Stimulated activated CD4-positive, alpha-beta T cell treated with anti-CD3 and anti-CD28 coated beads, Interleukin-15, amount 100 ng/mL, for 1 hour (primary cell): ENCODE results near the gene TACC2.

ENCODE experiments used
- DNase-seq, 2 donors: peaks; one replicate each; pipeline ENCODE4 v3.0.0-alpha.2; 2020; ENCODE audit warnings: low read depth in 1 of 2, low spot score in 1 of 2

TACC2 gene

GRCh38 chr10:122264931-122265330, 276.0 kb downstream of the TACC2 start:
- no peak for DNase-seq

GRCh38 chr10:122265896-122266295, 276.9 kb downstream of the TACC2 start:
- no peak for DNase-seq

GRCh38 chr10:122267849-122268737, 279.1 kb downstream of the TACC2 start:
- DNase-seq, result peak in 1 of 2 donors; percentile 11

GRCh38 chr10:122269059-122269687, 280.2 kb downstream of the TACC2 start:
- no peak for DNase-seq

- no peak for DNase-seq
Measured at GRCh38 chr10:122271076-122271475, 282.1 kb downstream of the TACC2 start, which contains the start of gene BTBD16. TSS of gene BTBD16 (plus strand) at chr10:122271296. CDS start at chr10:122275082, 3,786 bp downstream.

- DNase-seq, result no peak
Measured at GRCh38 chr10:122273966-122274545, 285.1 kb downstream of the TACC2 start.

- no peak for DNase-seq
Measured at GRCh38 chr10:122276611-122277208, 287.7 kb downstream of the TACC2 start.

- no peak for DNase-seq
Measured at GRCh38 chr10:122277526-122278136, 288.7 kb downstream of the TACC2 start.

- no peak for DNase-seq
Measured at GRCh38 chr10:122279725-122280141, 290.8 kb downstream of the TACC2 start.

GRCh38 chr10:122280156-122280555, 291.2 kb downstream of the TACC2 start:
- DNase-seq, result no peak

GRCh38 chr10:122281018-122281626, 292.2 kb downstream of the TACC2 start:
- no peak for DNase-seq

- DNase-seq, result no peak
Measured at GRCh38 chr10:122281751-122282150, 292.8 kb downstream of the TACC2 start.

GRCh38 chr10:122282253-122282671, 293.3 kb downstream of the TACC2 start:
- no peak for DNase-seq

GRCh38 chr10:122282909-122283308, 293.9 kb downstream of the TACC2 start:
- no peak for DNase-seq

- no peak for DNase-seq
Measured at GRCh38 chr10:122285506-122286444, 296.8 kb downstream of the TACC2 start.

GRCh38 chr10:122286867-122287266, 297.9 kb downstream of the TACC2 start:
- DNase-seq, result no peak

GRCh38 chr10:122287570-122287969, 298.6 kb downstream of the TACC2 start:
- no peak for DNase-seq

- DNase-seq, result no peak
Measured at GRCh38 chr10:122288262-122288661, 299.3 kb downstream of the TACC2 start.

- DNase-seq, result no peak
Measured at GRCh38 chr10:122288917-122289316, 300.0 kb downstream of the TACC2 start.

GRCh38 chr10:122290334-122290733, 301.4 kb downstream of the TACC2 start:
- no peak for DNase-seq
